Activated T-cell treated with anti-CD3 and anti-CD28 coated beads for 48 hours (primary cell): ENCODE results near the gene SCARB1.

ENCODE experiments used
- DNase-seq: peaks from one replicate; pipeline ENCODE4 v3.0.0-alpha.2; 2020; ENCODE audit warnings: low read depth

The SCARB1 gene

GRCh38 chr12:124796303-124796960 is 67.2 kb downstream of the SCARB1 start:
- no peak for DNase-seq

- DNase-seq, result no peak
These were observed 68.3 kb downstream of the SCARB1 start for GRCh38 chr12:124795081-124795948.

- DNase-seq, result no peak
These were observed 70.7 kb downstream of the SCARB1 start for GRCh38 chr12:124792961-124793441.

- DNase-seq, result no peak
These were observed 71.5 kb downstream of the SCARB1 start for GRCh38 chr12:124792156-124792555.

- DNase-seq, result no peak
These were observed 72.8 kb downstream of the SCARB1 start for GRCh38 chr12:124790650-124791400.

- no peak for DNase-seq
These were observed 74.6 kb downstream of the SCARB1 start for GRCh38 chr12:124788936-124789555.

GRCh38 chr12:124786061-124786964 is 77.4 kb downstream of the SCARB1 start:
- DNase-seq, result no peak

GRCh38 chr12:124784871-124785572 is 78.6 kb downstream of the SCARB1 start:
- DNase-seq, result no peak

GRCh38 chr12:124783087-124783486 is 80.6 kb downstream of the SCARB1 start:
- no peak for DNase-seq

- no peak for DNase-seq
These were observed 81.5 kb downstream of the SCARB1 start for GRCh38 chr12:124782132-124782531.

GRCh38 chr12:124780752-124781685 is 82.6 kb downstream of the SCARB1 start:
- DNase-seq, result no peak

- no peak for DNase-seq
These were observed 83.3 kb downstream of the SCARB1 start for GRCh38 chr12:124780336-124780735.

GRCh38 chr12:124779161-124780141 is 84.2 kb downstream of the SCARB1 start:
- DNase-seq, result no peak

- peak; percentile 36 for DNase-seq
These were observed 85.3 kb downstream of the SCARB1 start for GRCh38 chr12:124778411-124778810.

- no peak for DNase-seq
These were observed 86.0 kb downstream of the SCARB1 start for GRCh38 chr12:124777399-124778372.

- DNase-seq, result no peak
These were observed 87.5 kb downstream of the SCARB1 start for GRCh38 chr12:124776125-124776513.
